Measurements from ENCODE around the gene WWC1.

Gene WWC1

DNA sequence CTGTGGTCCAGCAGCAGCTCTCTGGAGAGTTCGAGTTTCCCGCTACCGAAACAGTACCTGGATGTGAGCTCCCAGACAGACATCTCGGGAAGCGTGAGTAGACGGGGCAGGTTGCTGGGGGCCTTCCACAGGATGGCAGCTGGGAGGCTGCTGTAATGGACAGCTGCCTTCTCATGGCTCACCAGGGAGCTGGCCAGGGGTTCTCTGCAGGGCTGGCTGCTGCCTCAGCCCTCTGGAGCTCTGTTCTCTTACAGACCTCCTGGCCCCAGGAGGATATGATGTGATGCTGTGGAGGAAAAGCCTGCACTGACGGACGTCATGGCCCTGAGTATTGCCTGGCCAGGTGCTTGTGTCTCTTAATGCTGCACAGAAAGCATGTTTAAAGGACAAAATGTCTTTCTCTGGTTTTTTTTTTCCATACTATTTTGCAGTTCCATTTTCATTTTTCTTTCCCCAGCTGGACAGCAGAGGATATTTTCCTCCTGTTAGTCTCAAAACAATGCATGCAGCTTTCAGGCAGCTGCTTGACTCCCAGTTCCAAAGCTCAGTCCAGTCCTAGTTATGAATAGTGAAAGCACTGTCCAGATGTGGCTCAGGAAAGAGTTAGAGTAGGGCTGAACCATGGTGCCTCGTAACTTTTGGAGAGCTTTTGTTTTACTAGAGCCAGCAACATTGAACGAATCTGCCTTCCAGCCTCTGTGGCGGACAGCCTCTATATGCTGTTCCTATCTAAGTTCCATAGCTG lies 117.3 kb downstream of the WWC1 start:
- FAIRE-seq (no peak), DNase-seq (ENCODE audit: insufficient read length, low spot score) (no peak)
- TF ChIP-seq PAX5 (IDR thresholded peaks at IDR 0.05; ENCODE audit: insufficient read depth, low read length, severe bottlenecking) (no peak), SPI1 (IDR thresholded peaks at IDR 0.05; ENCODE audit: low read depth, low read length) (no peak), POLR2A (IDR thresholded peaks at IDR 0.05; ENCODE audit: low read depth, low read length) (no peak), POU2F2 (IDR thresholded peaks at IDR 0.05; ENCODE audit: low read depth, low read length) (no peak), POLR2AphosphoS5 (IDR thresholded peaks at IDR 0.05; ENCODE audit: low read depth, low read length) (no peak)

DNA sequence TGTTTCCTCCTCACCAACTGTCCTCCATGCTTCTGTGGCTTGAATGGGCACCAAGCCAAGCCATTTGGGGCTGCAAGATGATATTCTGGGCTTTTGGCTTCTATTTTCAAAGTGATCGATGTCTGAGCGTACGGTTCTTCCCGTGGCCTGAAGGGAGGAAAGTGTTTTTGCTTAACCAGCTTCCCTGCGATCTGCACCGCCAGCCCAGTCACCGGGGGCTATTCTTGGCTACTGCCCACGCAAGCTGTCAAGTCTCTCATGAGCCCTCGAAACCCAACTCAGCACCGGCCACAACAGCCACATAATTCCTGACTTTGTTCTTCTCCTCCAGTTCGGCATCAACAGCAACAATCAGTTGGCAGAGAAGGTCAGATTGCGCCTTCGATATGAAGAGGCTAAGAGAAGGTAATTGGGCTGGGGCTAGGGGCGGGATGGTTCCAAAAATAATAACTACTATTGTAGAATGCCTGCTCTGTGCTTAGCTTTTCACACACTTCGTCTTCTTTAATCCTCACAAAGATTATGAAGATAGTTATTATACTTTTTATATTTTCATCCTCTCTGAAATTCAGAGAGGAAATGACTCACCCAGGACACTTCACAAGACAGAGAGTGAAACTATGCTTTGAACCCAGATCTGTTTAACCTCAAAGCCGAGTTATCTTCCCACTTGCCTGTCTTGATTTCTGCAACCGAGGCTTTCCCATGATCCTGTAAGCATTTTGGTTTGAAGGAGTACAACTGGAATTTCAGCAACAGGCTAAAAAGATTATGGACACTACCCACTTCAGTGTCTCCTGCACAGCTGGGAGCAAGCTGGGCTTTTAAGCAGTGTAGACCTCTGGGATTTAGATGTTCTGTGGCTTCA lies 118.4 kb downstream of the WWC1 start:
- DNase-seq (ENCODE audit: insufficient read length, low spot score) (no peak), FAIRE-seq (peak; percentile 35)
- no peak for TF ChIP-seq POLR2A (IDR thresholded peaks at IDR 0.05; ENCODE audit: low read depth, low read length)
- no peak for TF ChIP-seq SPI1 (IDR thresholded peaks at IDR 0.05; ENCODE audit: low read depth, low read length)
- no peak for TF ChIP-seq TAF1 (IDR thresholded peaks at IDR 0.05; ENCODE audit: low read depth, low read length)
- TF ChIP-seq POU2F2 (IDR thresholded peaks at IDR 0.05; ENCODE audit: low read depth, low read length): no peak
- no peak for TF ChIP-seq PAX5 (IDR thresholded peaks at IDR 0.05; ENCODE audit: insufficient read depth, low read length, severe bottlenecking)

DNA sequence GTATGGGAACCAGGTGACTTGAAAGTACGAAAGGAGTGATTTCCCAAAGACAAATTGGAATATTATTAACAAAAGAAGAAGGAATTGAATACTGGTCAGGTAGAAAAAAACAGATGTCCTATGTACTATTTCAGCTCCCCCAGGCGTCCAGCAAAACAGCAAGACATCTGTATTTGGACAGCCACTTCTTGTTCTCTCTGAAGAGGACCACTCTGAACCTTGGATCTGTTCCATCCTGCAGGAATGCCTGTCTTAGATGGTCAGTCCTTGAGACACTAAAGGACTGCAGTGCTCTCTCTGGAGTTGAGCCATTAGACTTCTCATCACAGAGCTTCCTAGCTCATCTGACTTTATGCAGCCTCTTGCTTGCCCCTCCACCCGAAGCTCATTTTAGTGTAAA lies 120.4 kb downstream of the WWC1 start:
- FAIRE-seq (no peak), DNase-seq (ENCODE audit: insufficient read length, low spot score) (no peak)
- TF ChIP-seq PAX5 (IDR thresholded peaks at IDR 0.05; ENCODE audit: insufficient read depth, low read length, severe bottlenecking) (no peak), POLR2AphosphoS5 (IDR thresholded peaks at IDR 0.05; ENCODE audit: low read depth, low read length) (no peak), TAF1 (IDR thresholded peaks at IDR 0.05; ENCODE audit: low read depth, low read length) (no peak), SPI1 (IDR thresholded peaks at IDR 0.05; ENCODE audit: low read depth, low read length) (no peak), POLR2A (IDR thresholded peaks at IDR 0.05; ENCODE audit: low read depth, low read length) (no peak), POU2F2 (IDR thresholded peaks at IDR 0.05; ENCODE audit: low read depth, low read length) (no peak)

DNA sequence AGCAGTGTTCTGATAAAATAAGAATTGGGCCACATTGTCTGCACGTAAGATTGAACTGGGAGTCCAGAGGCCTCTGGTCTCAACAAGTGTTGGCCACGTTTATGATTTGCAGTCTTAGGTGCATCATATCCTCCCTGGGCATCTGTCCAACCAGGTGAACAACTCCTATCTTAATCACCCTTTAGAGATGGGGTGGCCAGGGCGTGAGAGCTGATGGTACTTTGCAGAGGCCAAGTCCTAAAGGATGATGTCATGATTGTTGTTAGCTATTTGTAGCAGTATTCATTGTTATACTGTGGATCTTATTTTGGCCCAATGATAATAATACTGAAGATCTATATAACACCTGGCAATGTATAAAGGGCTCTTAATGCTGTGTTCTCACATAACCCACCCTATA lies 121.6 kb downstream of the WWC1 start:
- no peak for TF ChIP-seq POLR2AphosphoS5 (IDR thresholded peaks at IDR 0.05; ENCODE audit: low read depth, low read length)
- no peak for TF ChIP-seq POLR2A (IDR thresholded peaks at IDR 0.05; ENCODE audit: low read depth, low read length)
- TF ChIP-seq POU2F2 (IDR thresholded peaks at IDR 0.05; ENCODE audit: low read depth, low read length): no peak
- TF ChIP-seq TAF1 (IDR thresholded peaks at IDR 0.05; ENCODE audit: low read depth, low read length): no peak
- no peak for TF ChIP-seq PAX5 (IDR thresholded peaks at IDR 0.05; ENCODE audit: insufficient read depth, low read length, severe bottlenecking)
- TF ChIP-seq SPI1 (IDR thresholded peaks at IDR 0.05; ENCODE audit: low read depth, low read length): no peak
- DNase-seq (ENCODE audit: insufficient read length, low spot score) (no peak), FAIRE-seq (no peak)

DNA sequence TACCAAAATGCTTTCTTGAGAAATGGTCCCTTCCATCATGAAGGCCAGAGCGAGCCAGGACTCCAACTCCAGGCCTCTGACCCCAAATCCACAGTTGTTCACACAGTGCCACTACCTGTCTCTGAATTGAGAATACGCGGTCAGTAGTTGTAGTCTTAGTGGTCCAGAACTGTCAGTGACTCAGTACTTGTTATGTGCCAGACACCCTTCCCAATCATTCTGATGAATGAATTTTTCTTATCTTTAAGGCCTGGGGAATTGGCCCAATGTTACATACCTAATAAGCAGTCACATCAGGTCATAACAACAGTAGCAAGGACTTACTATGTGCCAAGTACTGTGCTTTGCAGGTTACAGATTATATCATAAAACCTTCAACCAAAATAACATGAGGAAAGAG lies 122.2 kb downstream of the WWC1 start:
- no peak for DNase-seq (ENCODE audit: insufficient read length, low spot score)
- no peak for TF ChIP-seq POLR2AphosphoS5 (IDR thresholded peaks at IDR 0.05; ENCODE audit: low read depth, low read length)
- TF ChIP-seq POU2F2 (IDR thresholded peaks at IDR 0.05; ENCODE audit: low read depth, low read length): no peak
- no peak for TF ChIP-seq SPI1 (IDR thresholded peaks at IDR 0.05; ENCODE audit: low read depth, low read length)
- no peak for TF ChIP-seq POLR2A (IDR thresholded peaks at IDR 0.05; ENCODE audit: low read depth, low read length)
- TF ChIP-seq PAX5 (IDR thresholded peaks at IDR 0.05; ENCODE audit: insufficient read depth, low read length, severe bottlenecking): no peak
- no peak for TF ChIP-seq TAF1 (IDR thresholded peaks at IDR 0.05; ENCODE audit: low read depth, low read length)
- no peak for FAIRE-seq

DNA sequence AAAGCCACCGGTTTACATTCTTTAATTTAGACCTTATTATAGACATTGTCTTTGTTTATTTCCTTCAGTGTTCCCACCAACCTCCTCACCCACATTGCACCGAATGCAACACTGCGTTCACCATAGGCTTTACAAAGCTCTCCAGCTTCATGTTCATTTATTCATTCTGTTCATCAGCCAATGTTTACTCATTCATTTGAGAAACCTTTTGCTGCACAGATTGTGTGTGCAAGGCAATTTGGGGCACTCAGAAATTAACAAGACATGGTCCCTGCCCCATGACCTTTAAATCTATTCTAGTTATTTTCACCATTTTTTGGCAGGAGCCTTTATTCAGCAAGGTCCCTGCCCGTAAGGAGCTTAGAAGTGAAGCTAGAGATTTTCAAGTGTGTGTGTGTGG lies 124.0 kb downstream of the WWC1 start:
- no peak for TF ChIP-seq PAX5 (IDR thresholded peaks at IDR 0.05; ENCODE audit: insufficient read depth, low read length, severe bottlenecking)
- TF ChIP-seq POLR2AphosphoS5 (IDR thresholded peaks at IDR 0.05; ENCODE audit: low read depth, low read length): no peak
- no peak for TF ChIP-seq SPI1 (IDR thresholded peaks at IDR 0.05; ENCODE audit: low read depth, low read length)
- no peak for TF ChIP-seq POLR2A (IDR thresholded peaks at IDR 0.05; ENCODE audit: low read depth, low read length)
- no peak for TF ChIP-seq TAF1 (IDR thresholded peaks at IDR 0.05; ENCODE audit: low read depth, low read length)
- no peak for TF ChIP-seq POU2F2 (IDR thresholded peaks at IDR 0.05; ENCODE audit: low read depth, low read length)
- DNase-seq (ENCODE audit: insufficient read length, low spot score) (no peak), FAIRE-seq (no peak)

DNA sequence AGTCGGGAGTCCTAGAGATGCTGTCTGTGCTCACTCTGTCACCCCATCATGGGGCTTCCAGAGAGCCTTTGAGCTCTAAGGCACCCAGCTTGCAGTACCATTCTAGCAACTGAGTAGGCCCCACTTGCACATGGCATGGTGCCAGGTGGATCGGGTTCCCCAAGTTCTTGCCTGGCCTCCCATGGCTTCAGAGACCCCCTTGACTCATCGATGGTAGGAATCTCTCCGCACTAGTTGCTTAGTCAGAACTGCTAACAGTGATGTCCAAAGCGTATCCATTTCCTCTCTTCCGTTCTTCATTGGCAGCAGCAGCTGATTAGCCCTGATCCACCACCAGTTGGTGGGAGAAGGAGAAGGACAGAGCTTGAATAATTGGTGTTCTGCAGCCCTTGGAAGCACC lies 124.5 kb downstream of the WWC1 start:
- FAIRE-seq (no peak), DNase-seq (ENCODE audit: insufficient read length, low spot score) (no peak)
- TF ChIP-seq POLR2A (IDR thresholded peaks at IDR 0.05; ENCODE audit: low read depth, low read length) (no peak), PAX5 (IDR thresholded peaks at IDR 0.05; ENCODE audit: insufficient read depth, low read length, severe bottlenecking) (no peak), POU2F2 (IDR thresholded peaks at IDR 0.05; ENCODE audit: low read depth, low read length) (no peak), POLR2AphosphoS5 (IDR thresholded peaks at IDR 0.05; ENCODE audit: low read depth, low read length) (no peak), SPI1 (IDR thresholded peaks at IDR 0.05; ENCODE audit: low read depth, low read length) (no peak), TAF1 (IDR thresholded peaks at IDR 0.05; ENCODE audit: low read depth, low read length) (no peak)

DNA sequence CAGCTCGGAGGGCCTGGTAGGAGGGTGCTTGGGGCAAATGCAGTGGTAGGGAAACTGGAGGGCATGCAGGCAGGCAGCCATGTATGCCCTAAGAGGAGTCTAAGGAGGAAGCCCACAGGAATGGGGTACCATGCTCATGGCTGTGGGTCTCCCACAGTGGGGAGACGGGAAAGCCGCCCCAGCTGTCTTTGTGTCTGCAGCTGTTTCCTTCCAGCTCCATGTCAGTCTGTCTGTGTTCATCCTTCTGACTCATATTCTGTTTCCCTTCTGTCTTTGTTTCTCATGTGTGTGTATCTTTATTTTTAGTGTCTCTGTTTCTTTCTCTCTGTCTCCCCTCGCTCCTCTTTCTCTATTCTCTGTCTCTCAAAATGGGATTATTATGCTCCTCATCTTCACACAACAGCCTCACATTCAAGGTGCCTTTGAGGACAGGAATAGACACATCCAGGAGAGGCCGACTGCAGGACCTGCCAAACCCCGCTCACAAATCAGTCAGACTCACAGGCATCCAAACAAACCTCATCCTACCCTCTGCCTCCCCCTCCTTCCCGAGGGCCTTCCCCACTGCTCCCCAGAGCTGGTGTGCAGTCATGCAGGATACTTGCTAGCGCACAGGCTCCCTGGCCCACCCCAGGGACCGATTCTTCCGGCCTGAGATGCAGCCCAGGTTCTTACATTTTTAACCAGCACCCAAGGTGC lies 126.4 kb downstream of the WWC1 start:
- TF ChIP-seq POU2F2 (IDR thresholded peaks at IDR 0.05; ENCODE audit: low read depth, low read length): no peak
- TF ChIP-seq SPI1 (IDR thresholded peaks at IDR 0.05; ENCODE audit: low read depth, low read length): no peak
- TF ChIP-seq POLR2A (IDR thresholded peaks at IDR 0.05; ENCODE audit: low read depth, low read length): no peak
- TF ChIP-seq TAF1 (IDR thresholded peaks at IDR 0.05; ENCODE audit: low read depth, low read length): no peak
- no peak for TF ChIP-seq PAX5 (IDR thresholded peaks at IDR 0.05; ENCODE audit: insufficient read depth, low read length, severe bottlenecking)
- no peak for TF ChIP-seq POLR2AphosphoS5 (IDR thresholded peaks at IDR 0.05; ENCODE audit: low read depth, low read length)
- FAIRE-seq: no peak

DNA sequence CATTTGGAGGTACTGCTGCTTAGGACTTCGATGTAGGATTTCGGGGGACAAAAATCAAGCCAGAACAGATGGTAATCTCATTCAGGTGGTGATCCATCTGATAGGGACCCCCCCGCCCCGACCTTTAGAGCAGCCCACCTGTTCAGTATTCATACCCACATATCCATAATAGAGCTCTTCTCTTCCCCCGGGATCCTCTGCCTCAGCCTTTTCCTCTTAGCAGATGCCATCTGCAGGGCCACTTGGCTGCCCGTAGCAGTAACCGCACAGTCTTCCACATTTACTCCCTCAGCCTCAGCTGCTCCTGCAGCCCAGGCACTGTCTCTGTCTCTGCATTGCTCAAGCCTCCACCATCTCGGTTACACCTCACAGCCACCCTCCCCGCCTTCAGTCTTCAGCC lies 129.0 kb downstream of the WWC1 start:
- FAIRE-seq (no peak), DNase-seq (ENCODE audit: insufficient read length, low spot score) (no peak)
- TF ChIP-seq TAF1 (IDR thresholded peaks at IDR 0.05; ENCODE audit: low read depth, low read length) (no peak), POLR2A (IDR thresholded peaks at IDR 0.05; ENCODE audit: low read depth, low read length) (no peak), POU2F2 (IDR thresholded peaks at IDR 0.05; ENCODE audit: low read depth, low read length) (no peak), SPI1 (IDR thresholded peaks at IDR 0.05; ENCODE audit: low read depth, low read length) (no peak), PAX5 (IDR thresholded peaks at IDR 0.05; ENCODE audit: insufficient read depth, low read length, severe bottlenecking) (no peak), POLR2AphosphoS5 (IDR thresholded peaks at IDR 0.05; ENCODE audit: low read depth, low read length) (no peak)

More for the DNA sequence above, 126.4 kb downstream of the WWC1 start:
- no peak for DNase-seq (ENCODE audit: insufficient read length, low spot score)

Data from GM12891 (cell line).